H1 (cell line): ENCODE results near the gene MPRIP. TPM values are rescaled to one million over a fixed set of nuclear protein-coding genes. Genes with fewer than 3 reads are reported as not detected.

Experiments used
- CTCF ChIA-PET: fragments of 300-600 bp; sonication (Branson Sonifier 250); formaldehyde crosslinking; loops from one replicate; lab custom pipeline; 2021; ENCODE audit not compliant: partially characterized antibody; lab: Charles Lee
- POLR2A ChIA-PET: fragments of 300-600 bp; sonication (Branson Sonifier 250); formaldehyde crosslinking; loops from one replicate; lab custom pipeline; 2021; ENCODE audit warnings: inconsistent platforms; ENCODE audit not compliant: partially characterized antibody; lab: Charles Lee
- DNase-seq, 2 experiments: peaks; one replicate each; pipeline versions ENCODE4 v3.0.0 to v3.0.0-alpha.2; 2010 to 2022; ENCODE audit warnings: low spot score in 2 of 2, low read depth in 1 of 2, mixed read lengths in 1 of 2
- FAIRE-seq: peaks from 2 replicates; lab custom pipeline; 2011; peaks lifted over from hg19 to GRCh38; lab: Jason Lieb, UNC
- H2AFZ ChIP-seq: 2 replicates; pipeline ENCODE4 v1.8.1; 2012; ENCODE audit warnings: low read length, inconsistent platforms
- H2AK5ac ChIP-seq: 2 replicates; pipeline ENCODE4 v1.6.1; 2013; ENCODE audit warnings: low read depth, low read length
- H2BK120ac ChIP-seq: replicated peaks from 2 replicates; pipeline ENCODE3; 2013; ENCODE audit warnings: low read depth, low read length, inconsistent platforms
- H2BK12ac ChIP-seq: 2 replicates; pipeline ENCODE4 v1.6.1; 2013; ENCODE audit warnings: low read depth, low read length
- H2BK15ac ChIP-seq: 2 replicates; pipeline ENCODE4 v1.6.1; 2013; ENCODE audit warnings: low read length
- H2BK20ac ChIP-seq: 2 replicates; pipeline ENCODE4 v1.6.1; 2013; ENCODE audit warnings: low read length
- H2BK5ac ChIP-seq: 2 replicates; pipeline ENCODE4 v1.6.1; 2013; ENCODE audit warnings: low read depth, low read length
- H3K14ac ChIP-seq: 2 replicates; pipeline ENCODE4 v1.6.1; 2013; ENCODE audit warnings: inconsistent platforms; ENCODE audit not compliant: insufficient read length
- H3K18ac ChIP-seq: 2 replicates; pipeline ENCODE4 v1.6.1; 2013; ENCODE audit warnings: low read length; ENCODE audit errors: extremely low read depth
- H3K23ac ChIP-seq: 2 replicates; pipeline ENCODE4 v1.6.1; 2013; ENCODE audit warnings: inconsistent platforms; ENCODE audit not compliant: insufficient read length
- H3K23me2 ChIP-seq: 2 replicates; pipeline ENCODE4 v1.6.1; 2013; ENCODE audit warnings: low read depth, low read length
- H3K27ac ChIP-seq: 2 replicates; pipeline ENCODE4 v1.6.1; 2011; ENCODE audit warnings: low read depth, low read length, inconsistent platforms
- H3K27me3 ChIP-seq, 4 experiments: replicated peaks in 1 of 4; 1 replicate in 1 of 4; 2 replicates in 3 of 4; pipeline versions ENCODE4 v1.6.1 to v1.8.1; 2011 to 2013; ENCODE audit warnings: low read length in 3 of 4, mild to moderate bottlenecking in 3 of 4, inconsistent platforms in 2 of 4, mixed read lengths in 2 of 4, moderate library complexity in 1 of 4; ENCODE audit not compliant: control insufficient read depth in 3 of 4, insufficient read depth in 3 of 4; ENCODE audit errors: extremely low read depth in 1 of 4
- H3K36me3 ChIP-seq, 4 experiments: 2 replicates each; pipeline versions ENCODE4 v1.6.1 to v1.8.1; 2011 to 2013; ENCODE audit warnings: mild to moderate bottlenecking in 4 of 4, low read length in 3 of 4, moderate library complexity in 2 of 4, control low read depth in 1 of 4, inconsistent platforms in 1 of 4; ENCODE audit not compliant: insufficient read depth in 4 of 4, control insufficient read depth in 2 of 4
- H3K4ac ChIP-seq: replicated peaks from 2 replicates; pipeline ENCODE3; 2013; ENCODE audit warnings: low read length, low read depth, mixed read lengths, inconsistent platforms; ENCODE audit not compliant: insufficient read length
- H3K4me1 ChIP-seq, 4 experiments: replicated peaks in 1 of 4; 1 replicate in 1 of 4; 2 replicates in 3 of 4; pipeline versions ENCODE4 v1.6.1 to v1.8.1; 2011 to 2013; ENCODE audit warnings: low read length in 3 of 4, inconsistent platforms in 2 of 4, mixed read lengths in 1 of 4; ENCODE audit not compliant: insufficient read depth in 4 of 4, control insufficient read depth in 3 of 4
- H3K4me2 ChIP-seq, 2 experiments: 2 replicates each; pipeline versions ENCODE4 v1.6.1 to v1.8.1; 2011 to 2013; ENCODE audit warnings: low read depth in 2 of 2, low read length in 2 of 2, control low read depth in 1 of 2, inconsistent platforms in 1 of 2, mild to moderate bottlenecking in 1 of 2; ENCODE audit not compliant: insufficient read depth in 1 of 2
- H3K4me3 ChIP-seq, 4 experiments: fragments of 200-600, 300-600 bp in 1 of 4; sonication (generic), shearing (Covaris generic), sonication (Bioruptor Twin) in 1 of 4; 2 replicates each; pipeline versions ENCODE4 v1.5.1 to v1.8.1; 2011 to 2016; ENCODE audit warnings: low read length in 4 of 4, low read depth in 3 of 4, control low read depth in 2 of 4, inconsistent platforms in 2 of 4, mild to moderate bottlenecking in 2 of 4, mixed read lengths in 1 of 4, moderate library complexity in 1 of 4; ENCODE audit not compliant: insufficient read depth in 2 of 4; ENCODE audit errors: extremely low read depth in 1 of 4
- H3K56ac ChIP-seq: replicated peaks from 2 replicates; pipeline ENCODE3; 2013; ENCODE audit warnings: low read depth, mild to moderate bottlenecking, mixed read lengths, low read length, inconsistent platforms; ENCODE audit not compliant: insufficient read length
- H3K79me1 ChIP-seq: 2 replicates; pipeline ENCODE4 v1.6.1; 2013; ENCODE audit warnings: low read depth, low read length, control low read depth
- H3K79me2 ChIP-seq, 2 experiments: 2 replicates each; pipeline versions ENCODE4 v1.6.1 to v1.8.1; 2012 to 2013; ENCODE audit warnings: low read length in 2 of 2, mild to moderate bottlenecking in 2 of 2, inconsistent platforms in 1 of 2; ENCODE audit not compliant: insufficient read depth in 2 of 2, control insufficient read depth in 1 of 2
- H3K9ac ChIP-seq, 4 experiments: replicated peaks in 1 of 4; 1 replicate in 1 of 4; 2 replicates in 3 of 4; pipeline versions ENCODE4 v1.6.1 to v1.8.1; 2011 to 2013; ENCODE audit warnings: low read depth in 3 of 4, low read length in 3 of 4, control low read depth in 2 of 4, mild to moderate bottlenecking in 2 of 4, moderate library complexity in 2 of 4, inconsistent platforms in 1 of 4; ENCODE audit errors: extremely low read depth in 1 of 4
- H3K9me3 ChIP-seq, 2 experiments: 2 replicates each; pipeline versions ENCODE4 v1.6.1 to v1.8.1; 2012 to 2013; ENCODE audit warnings: mild to moderate bottlenecking in 2 of 2, moderate library complexity in 2 of 2, control low read depth in 1 of 2, inconsistent platforms in 1 of 2, low read depth in 1 of 2, low read length in 1 of 2, mixed read lengths in 1 of 2; ENCODE audit not compliant: insufficient read depth in 2 of 2
- H4K20me1 ChIP-seq, 2 experiments: replicated peaks in 1 of 2; 2 replicates each; pipeline versions ENCODE3 to v1.8.1; 2011 to 2013; ENCODE audit warnings: inconsistent platforms in 2 of 2, low read length in 2 of 2, mild to moderate bottlenecking in 1 of 2; ENCODE audit not compliant: insufficient read depth in 2 of 2, control insufficient read depth in 1 of 2
- H4K5ac ChIP-seq: 2 replicates; pipeline ENCODE4 v1.6.1; 2013; ENCODE audit warnings: low read length, low read depth, mixed read lengths, inconsistent platforms; ENCODE audit not compliant: insufficient read length
- H4K8ac ChIP-seq: 2 replicates; pipeline ENCODE4 v1.8.0; 2013; ENCODE audit warnings: mild to moderate bottlenecking, moderate library complexity, low read length, inconsistent platforms; ENCODE audit not compliant: insufficient read depth; ENCODE audit errors: extremely low read depth
- H4K91ac ChIP-seq: replicated peaks from 2 replicates; pipeline ENCODE3; 2013; ENCODE audit warnings: low read length, mixed read lengths, inconsistent platforms; ENCODE audit not compliant: insufficient read length
- KDM4A ChIP-seq: IDR thresholded peaks from one replicate; pipeline ENCODE4 v1.7.1; 2012; ENCODE audit warnings: low read depth, mild to moderate bottlenecking, moderate library complexity, low read length, inconsistent platforms; ENCODE audit not compliant: severe bottlenecking
- NANOG ChIP-seq: IDR thresholded peaks from 2 replicates; pipeline ENCODE4 v1.6.1; 2011; ENCODE audit warnings: low read length, low read depth, mild to moderate bottlenecking, inconsistent platforms; ENCODE audit not compliant: insufficient read depth, poor library complexity, severe bottlenecking
- POLR2AphosphoS5 ChIP-seq: IDR thresholded peaks from 2 replicates; pipeline ENCODE4 v1.6.1; 2011; ENCODE audit warnings: low read depth, low read length
- SP4 ChIP-seq: IDR thresholded peaks from 2 replicates; pipeline ENCODE4 v1.6.1; 2012; ENCODE audit warnings: low read length, inconsistent platforms
- YY1 ChIP-seq: IDR thresholded peaks from 2 replicates; pipeline ENCODE4 v1.6.1; 2011; ENCODE audit warnings: low read depth, mild to moderate bottlenecking, low read length
- WGBS, 2 experiments: shearing (Covaris generic) in 1 of 2; methylation state at CpG; one replicate each; pipeline versions ENCODE4 v1.1.6 to v1.1.7; 2013 to 2015; ENCODE audit warnings: low lambda C conversion rate in 2 of 2, mixed read lengths in 2 of 2, inconsistent platforms in 1 of 2, low coverage in 1 of 2, missing lambda C conversion rate in 1 of 2; ENCODE audit not compliant: insufficient replicate concordance in 2 of 2, insufficient coverage in 1 of 2, insufficient read length in 1 of 2; ENCODE audit errors: extremely low coverage in 1 of 2, missing lambda C conversion rate in 1 of 2; 5-methylcytosine and 5-hydroxymethylcytosine counted together
- polyA plus RNA-seq, 7 experiments: library from polyadenylated mRNA; depleted of rRNA in 3 of 7; stranded (reverse) in 5 of 7; unstranded in 2 of 7; fragments of >200 nt in 5 of 7; fragments of 200-250 nt in 2 of 7; gene quantifications; 1 replicate in 5 of 7; 2 replicates in 1 of 7; 4 replicates in 1 of 7; pipeline versions ENCODE4 v1.2.1 to v1.2.3, GENCODE V29; 2011 to 2013; ENCODE audit warnings: missing spikeins in 2 of 7, mixed read lengths in 2 of 7
- total RNA-seq: library from RNA; stranded (reverse); fragmentation: NEBNext Ultra II Directional; extraction: Animal tissue kit (Norgen Biotek cat#: 25700); gene quantifications from 2 replicates; pipeline ENCODE4 v1.2.1, GENCODE V29; 2021
- TF ChIP-seq, protein P1 (sequence below): IDR thresholded peaks from 2 replicates; pipeline ENCODE4 v1.6.1; 2012; ENCODE audit warnings: inconsistent platforms

MPRIP gene
- total and polyA plus RNA-seq, 2 of the 8 experiments (the other 6 are each of a cell fraction or from before 2014, with no cell fraction given), result 48.6 to 146 TPM

DNA sequence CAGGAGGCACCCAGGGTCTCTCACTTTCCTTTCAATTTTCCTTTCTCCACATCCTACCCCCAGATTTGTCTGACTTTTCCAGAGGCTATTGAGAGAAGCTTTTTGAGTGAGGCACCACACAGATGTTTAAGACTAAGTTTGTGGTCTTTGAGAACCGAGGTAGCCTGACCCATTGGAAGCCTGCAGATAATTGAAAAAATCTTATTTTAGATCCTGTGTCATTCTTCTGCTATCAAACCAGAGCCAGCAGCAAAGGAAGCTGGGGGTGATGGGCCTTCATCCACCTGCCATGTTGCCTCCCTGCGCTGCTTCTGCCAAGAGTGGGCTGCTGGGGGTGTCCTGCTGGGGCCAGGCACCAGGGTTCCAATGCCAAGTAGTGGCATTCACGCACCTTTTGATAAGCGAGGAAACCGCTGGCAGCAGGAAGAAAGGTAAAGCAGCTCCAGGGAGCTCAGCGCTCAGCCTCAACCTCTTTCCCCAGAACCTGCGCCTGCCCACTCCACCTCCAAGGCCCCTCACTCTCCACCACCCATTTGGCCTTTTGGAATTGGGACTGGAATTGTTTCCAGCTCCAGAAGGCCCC lies 55.6 kb downstream of the MPRIP start:
- no peak overlapping the region for H3K9ac ChIP-seq
- DNase-seq, result no peak
- no peaks in the 10 kb centered on the region; a peak in 1 of 8 replicates for H3K36me3 ChIP-seq
- H3K23ac ChIP-seq, result no peak overlapping the region
- H3K79me1 ChIP-seq, result peaks cover 7% of the 10 kb centered on the region
- peaks cover 0 to 23% of the 10 kb centered on the region in 2 experiments; a peak in 1 of 4 replicates for H3K79me2 ChIP-seq
- ChIA-PET CTCF (interaction anchor here (0.5 to 1.9 kb wide), 3 partner anchors 44 to 70 kb away, joined by 3 to 6 read pairs (median 3); no protein-coding TSS in a partner anchor), POLR2A (interaction anchor here (0.6 to 1.2 kb wide), 3 partner anchors 11 to 98 kb away, joined by 3 read pairs; no protein-coding TSS in a partner anchor)
- H3K56ac ChIP-seq, result no peak overlapping the region
- H3K23me2 ChIP-seq, result no peaks in the 10 kb centered on the region
- no peak overlapping the region for H4K91ac ChIP-seq
- H2BK15ac ChIP-seq, result no peak overlapping the region
- H3K9me3 ChIP-seq, result no peaks in the 10 kb centered on the region
- no peak overlapping the region for H3K14ac ChIP-seq
- H3K4me1 ChIP-seq, result peaks cover 9 to 28% (median 16%) of the 10 kb centered on the region in 4 experiments
- no peak overlapping the region for H2AFZ ChIP-seq
- H3K4me2 ChIP-seq, result no peak overlapping the region
- no peak overlapping the region for H3K4ac ChIP-seq
- no peak for FAIRE-seq
- no peak overlapping the region for H2BK5ac ChIP-seq
- no peak overlapping the region for H2BK120ac ChIP-seq
- no peak overlapping the region for H3K4me3 ChIP-seq
- H3K27me3 ChIP-seq, result no peaks in the 10 kb centered on the region
- no peak overlapping the region for H4K5ac ChIP-seq
- H2BK12ac ChIP-seq, result no peak overlapping the region
- peaks cover 1 to 2% of the 10 kb centered on the region in 2 experiments for H4K20me1 ChIP-seq
- 83% methylated on average over 7 of the region's 7 CpGs; no CpG with 5 or more reads in 1 of the 2 experiments for WGBS, 2 experiments
- no peak overlapping the region for H3K27ac ChIP-seq
- H4K8ac ChIP-seq, result no peak overlapping the region; the same call in 1 of the 2 replicates
- no peak overlapping the region for H2AK5ac ChIP-seq
- H3K18ac ChIP-seq, result no peak overlapping the region
- H2BK20ac ChIP-seq, result no peak overlapping the region
- TF ChIP-seq NANOG (no peak), YY1 (no peak), SP4 (no peak), POLR2AphosphoS5 (no peak), KDM4A (no peak)
- TF ChIP-seq, protein P1, sequence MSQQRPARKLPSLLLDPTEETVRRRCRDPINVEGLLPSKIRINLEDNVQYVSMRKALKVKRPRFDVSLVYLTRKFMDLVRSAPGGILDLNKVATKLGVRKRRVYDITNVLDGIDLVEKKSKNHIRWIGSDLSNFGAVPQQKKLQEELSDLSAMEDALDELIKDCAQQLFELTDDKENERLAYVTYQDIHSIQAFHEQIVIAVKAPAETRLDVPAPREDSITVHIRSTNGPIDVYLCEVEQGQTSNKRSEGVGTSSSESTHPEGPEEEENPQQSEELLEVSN, result no peak
